HG03521 (cell line): ENCODE results near the gene GRAMD4.
"Not testable (repeated sequence)": the region's sequence is repeated elsewhere in the genome, so short reads cannot be mapped to it uniquely, and the experiment has no call there.

ENCODE experiments used
- ATAC-seq: cut with Tn5 transposase; IDR thresholded peaks from one replicate; pipeline ENCODE4 v1.9.1; 2021; ENCODE audit warnings: mild to moderate bottlenecking, moderate library complexity; ENCODE audit not compliant: unreplicated experiment

The GRAMD4 gene

GRCh38 chr22:46634973-46635685 lies 14.9 kb downstream of the GRAMD4 start:
- not testable (repeated sequence) for ATAC-seq

GRCh38 chr22:46635756-46636155 lies 15.6 kb downstream of the GRAMD4 start:
- no peak for ATAC-seq

- ATAC-seq: no peak
Observed at GRCh38 chr22:46636221-46637002, 16.2 kb downstream of the GRAMD4 start.

- no peak for ATAC-seq
Observed at GRCh38 chr22:46637711-46638600, 17.8 kb downstream of the GRAMD4 start.

- no peak for ATAC-seq
Observed at GRCh38 chr22:46638601-46639431, 18.6 kb downstream of the GRAMD4 start.

GRCh38 chr22:46639843-46640242 lies 19.7 kb downstream of the GRAMD4 start:
- no peak for ATAC-seq

GRCh38 chr22:46640293-46641055 lies 20.3 kb downstream of the GRAMD4 start:
- no peak for ATAC-seq

GRCh38 chr22:46641811-46642266 lies 21.7 kb downstream of the GRAMD4 start:
- ATAC-seq: no peak

GRCh38 chr22:46642840-46643480 lies 22.8 kb downstream of the GRAMD4 start:
- not testable (repeated sequence) for ATAC-seq

GRCh38 chr22:46646531-46647215 lies 26.5 kb downstream of the GRAMD4 start:
- ATAC-seq: no peak

- ATAC-seq: not testable (repeated sequence)
Observed at GRCh38 chr22:46648225-46648820, 28.1 kb downstream of the GRAMD4 start.

- ATAC-seq: no peak
Observed at GRCh38 chr22:46649141-46650077, 29.2 kb downstream of the GRAMD4 start.

GRCh38 chr22:46650078-46650810 lies 30.1 kb downstream of the GRAMD4 start:
- no peak for ATAC-seq

GRCh38 chr22:46651316-46651715 lies 31.1 kb downstream of the GRAMD4 start:
- ATAC-seq: no peak

GRCh38 chr22:46652081-46652846 lies 32.1 kb downstream of the GRAMD4 start:
- ATAC-seq: no peak
